ENCODE results near the gene PMFBP1. TPM values are rescaled to one million over a fixed set of nuclear protein-coding genes. Genes with fewer than 3 reads are reported as not detected.
"Not testable (repeated sequence)": the region's sequence is repeated elsewhere in the genome, so short reads cannot be mapped to it uniquely, and the experiment has no call there.

Gene PMFBP1
- polyA plus RNA-seq, 1 experiment = 0.07 TPM

DNA sequence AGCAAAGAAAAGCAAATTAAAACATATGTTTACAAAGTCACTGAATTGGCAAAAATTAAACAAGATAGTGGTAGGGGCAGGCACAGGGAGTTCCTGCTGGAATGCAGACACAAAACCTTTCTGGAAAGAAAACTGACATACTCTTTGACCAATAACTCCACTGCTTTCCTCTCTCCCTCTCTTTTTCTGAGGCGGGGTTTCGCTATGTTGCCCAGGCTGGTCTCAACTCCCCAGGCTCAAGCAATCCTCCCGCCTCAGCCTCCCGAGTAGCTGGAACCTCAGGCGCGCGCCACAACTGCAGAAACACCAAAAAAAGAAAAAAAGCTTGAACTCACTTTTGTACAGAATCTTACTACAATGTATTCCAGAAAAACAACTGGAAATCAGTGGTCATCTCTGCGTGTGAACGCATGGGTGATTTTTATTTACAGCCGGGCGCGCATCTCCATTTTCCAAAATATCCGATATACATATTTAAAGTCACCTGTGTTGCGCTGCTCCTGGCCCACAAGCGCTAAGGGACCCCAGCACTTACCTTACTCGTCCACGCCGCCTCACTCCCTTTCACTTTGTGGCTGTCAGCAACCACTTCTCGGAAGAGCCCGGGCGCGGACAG, 79.0 kb downstream of the PMFBP1 start:
- POLR2A ChIA-PET = interaction anchor here (0.8 kb wide), 1 partner anchor 26 kb away, joined by 3 read pairs; no protein-coding TSS in a partner anchor
- TF ChIP-seq, protein P1, sequence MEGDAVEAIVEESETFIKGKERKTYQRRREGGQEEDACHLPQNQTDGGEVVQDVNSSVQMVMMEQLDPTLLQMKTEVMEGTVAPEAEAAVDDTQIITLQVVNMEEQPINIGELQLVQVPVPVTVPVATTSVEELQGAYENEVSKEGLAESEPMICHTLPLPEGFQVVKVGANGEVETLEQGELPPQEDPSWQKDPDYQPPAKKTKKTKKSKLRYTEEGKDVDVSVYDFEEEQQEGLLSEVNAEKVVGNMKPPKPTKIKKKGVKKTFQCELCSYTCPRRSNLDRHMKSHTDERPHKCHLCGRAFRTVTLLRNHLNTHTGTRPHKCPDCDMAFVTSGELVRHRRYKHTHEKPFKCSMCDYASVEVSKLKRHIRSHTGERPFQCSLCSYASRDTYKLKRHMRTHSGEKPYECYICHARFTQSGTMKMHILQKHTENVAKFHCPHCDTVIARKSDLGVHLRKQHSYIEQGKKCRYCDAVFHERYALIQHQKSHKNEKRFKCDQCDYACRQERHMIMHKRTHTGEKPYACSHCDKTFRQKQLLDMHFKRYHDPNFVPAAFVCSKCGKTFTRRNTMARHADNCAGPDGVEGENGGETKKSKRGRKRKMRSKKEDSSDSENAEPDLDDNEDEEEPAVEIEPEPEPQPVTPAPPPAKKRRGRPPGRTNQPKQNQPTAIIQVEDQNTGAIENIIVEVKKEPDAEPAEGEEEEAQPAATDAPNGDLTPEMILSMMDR (IDR thresholded peaks at IDR 0.05; ENCODE audit: insufficient read depth, low read depth, low read length) = no peak
- Histone ChIP-seq H3K36me3 (ENCODE audit: control insufficient read depth, insufficient read depth, low read length) (peaks cover 9% of the 10 kb centered on the region), H3K27me3 (ENCODE audit: control insufficient read depth, insufficient read depth, low read length) (no peaks in the 10 kb centered on the region), H3K4me3 (ENCODE audit: low read depth, low read length) (peak overlapping the region; percentile 91)
- no peak for DNase-seq (ENCODE audit: low read depth)
- CTCF ChIA-PET = interaction anchor here (2.7 kb wide), 1 partner anchor 26 kb away, joined by 10 read pairs; no protein-coding TSS in a partner anchor

DNA sequence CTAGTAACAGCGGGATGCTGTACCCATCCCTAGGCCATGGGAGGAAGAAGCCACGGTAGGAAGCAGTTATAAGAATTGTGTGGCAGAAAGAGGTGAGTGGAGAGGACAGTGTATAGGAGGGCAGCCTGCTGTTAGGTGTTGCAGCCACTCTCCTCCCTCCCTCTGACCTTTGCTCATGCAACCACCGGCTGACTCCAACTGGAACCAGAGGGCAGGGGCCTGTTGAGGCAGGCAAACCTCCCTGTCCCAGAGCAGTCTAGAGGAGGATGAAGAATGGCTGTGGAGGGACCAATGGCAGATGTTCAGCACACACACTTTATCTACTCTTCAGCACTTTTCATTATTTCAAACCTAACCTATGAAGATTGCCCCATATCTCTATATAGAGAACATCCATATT, 80.7 kb downstream of the PMFBP1 start:
- no peaks in the 10 kb centered on the region for H3K27me3 ChIP-seq (ENCODE audit: control insufficient read depth, insufficient read depth, low read length)
- no peak overlapping the region for H3K4me3 ChIP-seq (ENCODE audit: low read depth, low read length)
- H3K36me3 ChIP-seq (ENCODE audit: control insufficient read depth, insufficient read depth, low read length) = peaks cover 5% of the 10 kb centered on the region
- POLR2A ChIA-PET = no interaction called here
- no peak for DNase-seq (ENCODE audit: low read depth)
- CTCF ChIA-PET = no interaction called here
- TF ChIP-seq, protein P1 (IDR thresholded peaks at IDR 0.05; ENCODE audit: insufficient read depth, low read depth, low read length) = no peak

- H3K4me3 ChIP-seq (ENCODE audit: low read depth, low read length) = no peak overlapping the region
- CTCF ChIA-PET = interaction anchor here (0.6 to 1.0 kb wide), 2 partner anchors 18 to 1372 kb away, joined by 3 to 4 read pairs; no protein-coding TSS in a partner anchor
- no peaks in the 10 kb centered on the region for H3K27me3 ChIP-seq (ENCODE audit: control insufficient read depth, insufficient read depth, low read length)
- H3K36me3 ChIP-seq (ENCODE audit: control insufficient read depth, insufficient read depth, low read length) = peaks cover 9% of the 10 kb centered on the region
- DNase-seq (ENCODE audit: low read depth) = no peak
- POLR2A ChIA-PET = no interaction called here
- TF ChIP-seq, protein P1 (IDR thresholded peaks at IDR 0.05; ENCODE audit: insufficient read depth, low read depth, low read length) = no peak
Measured at GRCh38 chr16:72085002-72085401, 87.0 kb downstream of the PMFBP1 start.

GRCh38 chr16:72084445-72084844, 87.5 kb downstream of the PMFBP1 start:
- no peak for DNase-seq (ENCODE audit: low read depth)
- CTCF ChIA-PET = interaction anchor here (0.6 to 1.0 kb wide), 2 partner anchors 18 to 1372 kb away, joined by 3 to 4 read pairs; no protein-coding TSS in a partner anchor
- H3K36me3 ChIP-seq (ENCODE audit: control insufficient read depth, insufficient read depth, low read length) = peaks cover 6% of the 10 kb centered on the region
- POLR2A ChIA-PET = no interaction called here
- H3K27me3 ChIP-seq (ENCODE audit: control insufficient read depth, insufficient read depth, low read length) = no peaks in the 10 kb centered on the region
- TF ChIP-seq, protein P1 (IDR thresholded peaks at IDR 0.05; ENCODE audit: insufficient read depth, low read depth, low read length) = no peak
- H3K4me3 ChIP-seq (ENCODE audit: low read depth, low read length) = no peak overlapping the region

- H3K36me3 ChIP-seq (ENCODE audit: control insufficient read depth, insufficient read depth, low read length) = peaks cover 6% of the 10 kb centered on the region
- POLR2A ChIA-PET = no interaction called here
- TF ChIP-seq, protein P1 (IDR thresholded peaks at IDR 0.05; ENCODE audit: insufficient read depth, low read depth, low read length) = no peak
- CTCF ChIA-PET = no interaction called here
- DNase-seq (ENCODE audit: low read depth) = no peak
- H3K4me3 ChIP-seq (ENCODE audit: low read depth, low read length) = no peak overlapping the region
- H3K27me3 ChIP-seq (ENCODE audit: control insufficient read depth, insufficient read depth, low read length) = no peaks in the 10 kb centered on the region
Measured at GRCh38 chr16:72083778-72084404, 88.1 kb downstream of the PMFBP1 start.

- H3K36me3 ChIP-seq (ENCODE audit: control insufficient read depth, insufficient read depth, low read length); POLR2A ChIA-PET; H3K27me3 ChIP-seq (ENCODE audit: control insufficient read depth, insufficient read depth, low read length); DNase-seq (ENCODE audit: low read depth); H3K4me3 ChIP-seq (ENCODE audit: low read depth, low read length): not testable (repeated sequence)
- CTCF ChIA-PET = interaction anchor here (1.5 kb wide), 1 partner anchor 10 kb away, joined by 5 read pairs; no protein-coding TSS in a partner anchor
Measured at GRCh38 chr16:72076991-72077706, 94.8 kb downstream of the PMFBP1 start.

DNA sequence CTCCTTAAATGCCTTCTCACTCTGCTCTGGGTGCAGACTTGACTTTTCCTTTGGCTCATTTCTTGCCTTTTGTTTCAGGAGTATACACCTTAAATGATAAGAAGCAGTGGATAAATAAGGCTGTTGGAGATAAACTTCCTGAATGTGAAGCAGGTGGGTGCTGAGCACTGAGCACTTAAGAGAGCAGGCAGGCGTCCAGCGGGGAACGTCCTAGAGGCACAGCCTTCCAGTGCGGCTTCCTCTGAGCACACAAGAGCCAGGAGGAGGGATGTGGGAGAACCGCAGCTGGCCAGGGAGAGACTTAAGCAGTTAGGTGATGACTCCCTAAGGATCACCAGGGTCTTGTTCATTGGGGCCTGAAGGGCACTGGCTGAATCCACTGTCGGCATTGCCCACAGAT, 96.9 kb downstream of the PMFBP1 start:
- DNase-seq (ENCODE audit: low read depth); POLR2A ChIA-PET; H3K27me3 ChIP-seq (ENCODE audit: control insufficient read depth, insufficient read depth, low read length); H3K4me3 ChIP-seq (ENCODE audit: low read depth, low read length); H3K36me3 ChIP-seq (ENCODE audit: control insufficient read depth, insufficient read depth, low read length); CTCF ChIA-PET: not testable (repeated sequence)
